GM18867 (cell line): ENCODE measurements around the gene HMGA1.
"Not testable (repeated sequence)": the region's sequence is repeated elsewhere in the genome, so short reads cannot be mapped to it uniquely, and the experiment has no call there.

Experiments
- ATAC-seq: cut with Tn5 transposase; IDR thresholded peaks from one replicate; pipeline ENCODE4 v1.9.1; 2021; ENCODE audit warnings: mild to moderate bottlenecking, moderate library complexity; ENCODE audit not compliant: unreplicated experiment

HMGA1 gene

DNA sequence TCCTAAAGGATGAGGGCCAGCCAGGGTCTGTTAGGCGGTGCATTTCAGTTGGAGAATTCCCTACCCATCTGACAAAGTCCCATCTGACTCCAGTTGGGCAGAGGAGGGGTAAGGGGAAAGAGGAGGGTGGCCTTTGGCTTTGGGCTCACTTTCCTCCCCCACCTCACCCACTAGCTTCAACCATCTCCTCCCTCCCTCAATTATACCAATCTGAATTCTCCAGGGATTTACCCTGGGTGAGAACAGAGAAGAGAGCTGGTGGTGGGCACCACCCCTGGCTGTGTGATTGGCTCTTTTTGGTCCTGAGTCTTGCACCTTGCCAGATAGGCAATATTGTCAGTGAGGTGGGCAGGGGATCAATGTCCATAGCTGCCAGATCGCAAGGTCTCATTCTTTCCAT lies 3.2 kb downstream of the HMGA1 start:
- no peak for ATAC-seq

DNA sequence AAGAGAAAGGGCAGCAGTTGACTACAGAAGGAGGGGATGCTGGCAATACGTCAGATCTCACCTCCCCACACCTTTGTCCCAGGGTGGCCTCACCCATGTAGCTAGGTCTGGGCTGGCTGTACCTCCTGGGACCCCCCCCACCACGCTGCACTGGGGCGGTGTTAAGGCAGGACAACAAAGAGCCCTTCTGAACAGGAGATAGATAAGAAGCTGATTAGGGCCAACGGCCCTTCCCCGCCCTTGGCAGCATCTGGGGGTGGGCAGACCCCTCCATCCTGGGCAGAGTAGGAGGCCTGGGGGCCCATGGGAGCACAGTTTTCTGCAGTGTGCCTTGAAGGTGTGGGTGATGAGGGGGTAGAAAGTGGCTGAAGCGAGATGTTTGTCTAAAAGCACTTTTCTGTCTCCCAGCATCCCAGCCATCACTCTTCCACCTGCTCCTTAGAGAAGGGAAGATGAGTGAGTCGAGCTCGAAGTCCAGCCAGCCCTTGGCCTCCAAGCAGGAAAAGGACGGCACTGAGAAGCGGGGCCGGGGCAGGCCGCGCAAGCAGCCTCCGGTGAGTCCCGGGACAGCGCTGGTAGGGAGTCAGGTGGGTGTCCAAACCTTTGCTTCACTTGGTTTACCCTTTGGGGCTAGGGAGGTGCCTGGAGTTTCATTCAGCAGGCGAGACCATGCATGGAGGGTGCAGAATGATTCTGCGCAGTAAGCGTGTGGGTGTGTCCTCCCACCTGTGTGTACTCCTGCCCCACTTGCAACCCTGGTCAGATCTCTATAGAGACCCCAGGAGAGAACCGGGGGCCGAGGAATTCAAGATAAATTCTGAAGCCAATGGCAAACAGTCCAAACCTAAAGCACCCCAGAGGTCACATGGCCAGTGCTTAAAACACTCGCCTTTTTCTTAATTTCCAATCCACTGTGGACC lies 3.9 kb downstream of the HMGA1 start:
- no peak for ATAC-seq

DNA sequence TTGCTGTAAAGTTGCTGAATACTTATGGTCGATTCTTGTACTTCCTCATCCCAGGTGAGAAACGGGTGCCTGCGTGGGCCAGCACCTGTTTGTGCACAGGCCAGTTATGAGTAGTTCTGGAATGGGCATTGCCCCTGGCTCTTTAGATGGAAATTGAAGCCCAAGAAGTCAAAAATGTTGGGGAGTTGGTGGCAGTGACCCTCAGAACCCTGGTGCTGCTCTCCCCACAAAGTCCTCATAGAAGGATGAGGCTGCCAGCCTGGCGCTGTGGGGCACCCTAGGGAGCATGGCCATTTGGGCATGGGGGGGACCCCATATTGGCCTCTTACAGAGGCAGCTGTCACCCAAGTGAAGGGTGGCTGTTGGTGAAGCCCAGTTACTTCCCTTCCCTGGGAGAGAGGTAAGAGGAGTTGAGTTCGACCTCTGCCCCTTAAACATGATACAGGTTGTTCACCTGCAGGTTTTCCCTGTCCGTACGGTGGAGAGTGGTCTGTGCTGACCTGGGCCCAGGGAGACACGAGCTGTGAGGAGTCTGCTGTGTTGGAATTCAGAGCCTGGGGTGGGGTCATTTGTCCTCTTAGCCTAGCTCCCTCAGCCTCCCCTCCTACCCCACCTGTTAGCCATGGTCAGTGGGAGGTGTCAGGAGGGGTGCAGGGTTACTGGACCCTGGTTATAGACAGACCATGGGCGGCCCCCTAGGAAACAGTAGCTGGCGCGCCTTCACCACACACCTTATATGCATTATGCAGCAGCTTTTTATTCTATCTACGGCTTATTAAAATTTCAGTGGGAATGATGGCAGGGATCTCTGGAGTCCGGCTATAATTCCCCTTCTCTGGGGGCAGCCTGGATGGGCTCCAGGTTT lies 4.9 kb downstream of the HMGA1 start:
- no peak for ATAC-seq

DNA sequence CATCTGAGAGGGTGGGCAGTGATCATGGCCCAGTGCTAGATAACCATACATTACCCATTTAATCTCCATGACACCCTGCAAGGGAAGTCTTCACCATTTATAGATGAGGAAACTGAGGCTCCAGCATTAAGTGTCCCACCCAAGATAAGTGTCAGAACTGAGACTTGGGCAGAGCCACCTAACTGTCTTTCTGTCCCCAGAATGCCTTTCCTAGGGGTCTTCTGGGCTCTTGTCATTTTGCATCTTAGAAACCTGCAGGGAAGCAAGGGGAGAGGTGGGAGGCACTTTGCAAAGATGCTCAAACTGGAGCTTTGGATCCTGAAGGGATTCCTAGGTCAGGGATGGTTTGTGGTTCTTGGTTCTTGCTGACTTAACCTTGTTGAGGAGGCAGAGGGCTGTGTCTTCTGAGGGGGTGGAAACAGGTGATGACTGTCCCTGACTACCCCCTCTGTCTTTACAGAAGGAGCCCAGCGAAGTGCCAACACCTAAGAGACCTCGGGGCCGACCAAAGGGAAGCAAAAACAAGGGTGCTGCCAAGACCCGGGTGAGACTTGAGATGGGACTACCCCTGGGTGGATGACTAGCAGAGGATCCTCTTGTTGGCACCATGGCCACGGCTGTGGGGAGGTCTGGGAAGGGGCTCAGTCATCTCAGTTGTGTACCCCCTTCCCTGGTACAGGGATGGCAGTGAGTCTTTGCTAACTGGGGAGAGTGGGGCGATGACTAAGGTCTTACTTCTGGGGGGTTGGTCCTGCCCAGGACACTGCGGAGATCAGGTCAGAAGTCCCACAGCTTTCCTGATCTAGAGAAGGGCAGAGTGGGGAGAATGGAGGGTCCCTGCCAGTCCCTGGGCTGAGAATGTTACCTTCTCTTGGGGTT lies 5.8 kb downstream of the HMGA1 start:
- ATAC-seq = no peak

DNA sequence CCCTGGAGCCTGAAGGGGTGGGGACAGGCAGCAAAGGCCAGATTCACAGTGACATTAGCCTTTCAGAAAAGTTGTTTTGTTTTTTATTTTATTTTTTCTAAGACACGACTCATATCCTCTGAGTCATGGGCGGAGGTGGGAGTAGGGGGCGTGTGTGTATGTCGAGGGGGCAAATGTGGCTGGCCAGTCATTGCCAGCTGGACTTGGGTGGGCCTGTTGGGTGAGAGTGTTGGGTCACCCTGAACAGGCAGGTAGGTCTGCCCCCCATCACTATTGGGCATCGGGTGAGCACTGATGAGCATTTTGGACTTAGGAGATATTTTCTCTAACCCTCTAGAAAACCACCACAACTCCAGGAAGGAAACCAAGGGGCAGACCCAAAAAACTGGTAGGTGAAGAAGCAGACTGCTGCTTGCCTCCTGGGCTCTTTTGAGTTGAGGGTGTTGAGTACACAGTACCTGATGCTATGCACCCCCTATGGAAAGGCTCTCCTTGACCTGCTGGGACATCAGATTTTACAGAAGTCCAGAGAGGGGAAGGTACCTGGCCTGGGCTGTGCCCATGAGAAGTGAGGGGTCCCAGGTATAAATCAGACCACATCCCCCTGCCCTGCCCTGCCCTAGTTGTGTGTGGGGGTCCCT lies 6.6 kb downstream of the HMGA1 start:
- ATAC-seq = no peak

DNA sequence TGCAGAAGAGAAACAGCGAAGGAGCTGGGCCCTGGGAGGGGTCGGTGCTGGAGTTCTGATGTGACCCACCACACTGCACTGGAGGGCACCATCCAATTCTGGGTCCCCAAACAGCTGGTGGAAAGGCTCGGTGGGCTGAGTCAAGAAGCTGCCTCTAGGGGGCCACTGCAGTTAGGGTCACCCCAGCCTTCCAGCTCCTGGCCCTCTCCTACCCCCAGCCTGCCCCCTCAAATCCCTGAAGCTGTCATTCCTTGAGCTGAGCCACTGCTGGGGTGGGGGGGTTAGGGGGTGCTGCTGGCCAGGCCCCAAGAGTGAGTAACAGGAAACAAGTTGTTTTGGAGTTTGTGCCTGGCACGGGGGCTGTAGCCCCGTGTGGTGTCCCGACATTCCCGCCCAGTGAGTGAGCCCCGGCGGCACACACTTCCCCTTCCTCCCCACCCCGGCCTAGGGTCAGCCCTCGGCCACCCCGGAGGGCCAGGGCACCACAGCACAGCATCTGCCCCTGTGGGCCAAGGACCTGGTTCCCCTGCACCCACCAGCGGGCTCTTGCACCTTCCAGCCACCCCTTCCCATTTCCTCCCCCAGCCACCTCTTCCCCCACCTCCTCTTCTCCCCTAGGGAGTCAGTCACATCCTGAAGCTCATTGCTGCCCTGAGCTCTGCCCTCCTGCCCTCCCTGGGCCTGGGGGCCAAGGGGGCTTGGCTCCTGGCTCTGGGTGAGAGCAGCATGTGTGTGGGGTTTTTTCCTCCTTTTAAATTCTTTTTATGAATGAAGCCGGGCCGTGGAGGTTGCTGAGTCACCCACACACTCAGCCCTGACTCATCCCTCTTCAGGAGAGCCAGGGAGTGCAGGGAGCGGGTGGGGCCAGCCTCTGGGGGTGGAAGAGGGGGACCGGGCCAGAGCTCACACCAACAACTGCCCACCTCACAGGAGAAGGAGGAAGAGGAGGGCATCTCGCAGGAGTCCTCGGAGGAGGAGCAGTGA lies 7.5 kb downstream of the HMGA1 start:
- no peak for ATAC-seq

DNA sequence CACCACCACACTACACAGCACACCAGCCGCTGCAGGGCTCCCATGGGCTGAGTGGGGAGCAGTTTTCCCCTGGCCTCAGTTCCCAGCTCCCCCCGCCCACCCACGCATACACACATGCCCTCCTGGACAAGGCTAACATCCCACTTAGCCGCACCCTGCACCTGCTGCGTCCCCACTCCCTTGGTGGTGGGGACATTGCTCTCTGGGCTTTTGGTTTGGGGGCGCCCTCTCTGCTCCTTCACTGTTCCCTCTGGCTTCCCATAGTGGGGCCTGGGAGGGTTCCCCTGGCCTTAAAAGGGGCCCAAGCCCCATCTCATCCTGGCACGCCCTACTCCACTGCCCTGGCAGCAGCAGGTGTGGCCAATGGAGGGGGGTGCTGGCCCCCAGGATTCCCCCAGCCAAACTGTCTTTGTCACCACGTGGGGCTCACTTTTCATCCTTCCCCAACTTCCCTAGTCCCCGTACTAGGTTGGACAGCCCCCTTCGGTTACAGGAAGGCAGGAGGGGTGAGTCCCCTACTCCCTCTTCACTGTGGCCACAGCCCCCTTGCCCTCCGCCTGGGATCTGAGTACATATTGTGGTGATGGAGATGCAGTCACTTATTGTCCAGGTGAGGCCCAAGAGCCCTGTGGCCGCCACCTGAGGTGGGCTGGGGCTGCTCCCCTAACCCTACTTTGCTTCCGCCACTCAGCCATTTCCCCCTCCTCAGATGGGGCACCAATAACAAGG lies 8.5 kb downstream of the HMGA1 start:
- not testable (repeated sequence) for ATAC-seq

DNA sequence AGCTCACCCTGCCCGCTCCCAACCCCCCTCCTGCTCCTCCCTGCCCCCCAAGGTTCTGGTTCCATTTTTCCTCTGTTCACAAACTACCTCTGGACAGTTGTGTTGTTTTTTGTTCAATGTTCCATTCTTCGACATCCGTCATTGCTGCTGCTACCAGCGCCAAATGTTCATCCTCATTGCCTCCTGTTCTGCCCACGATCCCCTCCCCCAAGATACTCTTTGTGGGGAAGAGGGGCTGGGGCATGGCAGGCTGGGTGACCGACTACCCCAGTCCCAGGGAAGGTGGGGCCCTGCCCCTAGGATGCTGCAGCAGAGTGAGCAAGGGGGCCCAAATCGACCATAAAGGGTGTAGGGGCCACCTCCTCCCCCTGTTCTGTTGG lies 9.1 kb downstream of the HMGA1 start:
- ATAC-seq = not testable (repeated sequence)

DNA sequence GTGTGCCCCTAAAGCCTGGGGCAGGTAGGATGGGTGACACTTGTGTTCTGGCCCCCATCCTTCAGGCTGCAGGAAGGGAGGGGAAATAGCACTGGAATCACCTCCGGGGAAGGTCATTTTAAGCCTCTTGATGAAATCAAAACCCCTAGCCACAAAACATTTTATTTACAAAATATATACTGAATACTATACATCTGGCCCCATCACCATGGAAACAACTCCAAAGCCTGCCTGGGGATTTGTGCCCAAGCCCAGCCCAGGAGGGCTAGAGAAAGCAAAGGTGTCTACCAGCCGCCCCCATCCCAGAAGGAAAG lies 9.5 kb downstream of the HMGA1 start:
- ATAC-seq = no peak

DNA sequence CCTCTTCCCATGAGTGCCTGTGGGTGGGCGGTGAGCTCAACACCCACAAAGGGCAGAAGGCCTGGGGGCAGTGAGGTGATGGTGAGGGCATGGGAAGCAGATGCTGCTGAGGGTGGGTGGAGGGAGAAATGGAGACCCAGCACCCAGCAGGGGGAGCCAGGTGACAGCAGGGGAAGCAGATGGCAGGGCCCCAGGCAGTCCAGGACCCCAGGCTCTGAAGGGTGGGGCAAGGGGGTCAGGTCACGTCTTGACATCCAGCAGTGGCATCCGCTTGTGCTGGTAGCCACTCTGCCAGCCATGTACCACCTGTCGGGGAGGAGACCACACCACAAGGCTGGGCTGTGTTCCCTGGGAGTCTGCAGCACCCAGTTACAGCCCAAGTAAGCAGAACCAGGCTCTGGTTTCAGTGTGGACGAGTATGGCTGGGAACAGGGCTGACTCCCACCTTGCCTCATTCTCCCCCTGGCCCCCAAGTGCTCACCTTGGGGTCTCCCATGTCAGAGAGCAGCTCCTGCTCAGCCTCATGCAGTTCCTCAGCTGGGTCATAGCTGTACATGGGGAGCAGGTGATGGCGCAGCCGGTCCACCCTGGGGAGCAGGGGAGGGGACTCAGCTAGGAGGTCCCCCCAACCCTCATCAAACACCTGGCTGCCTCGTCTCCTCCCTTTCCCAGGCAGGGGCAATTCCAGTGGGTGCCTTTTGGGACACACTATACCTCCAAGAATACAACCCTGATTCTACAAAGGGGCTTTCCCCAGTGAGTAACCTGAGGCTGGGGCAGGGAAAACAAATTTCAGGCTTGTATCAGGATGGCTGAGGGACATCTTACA lies 10.1 kb downstream of the HMGA1 start:
- no peak for ATAC-seq

DNA sequence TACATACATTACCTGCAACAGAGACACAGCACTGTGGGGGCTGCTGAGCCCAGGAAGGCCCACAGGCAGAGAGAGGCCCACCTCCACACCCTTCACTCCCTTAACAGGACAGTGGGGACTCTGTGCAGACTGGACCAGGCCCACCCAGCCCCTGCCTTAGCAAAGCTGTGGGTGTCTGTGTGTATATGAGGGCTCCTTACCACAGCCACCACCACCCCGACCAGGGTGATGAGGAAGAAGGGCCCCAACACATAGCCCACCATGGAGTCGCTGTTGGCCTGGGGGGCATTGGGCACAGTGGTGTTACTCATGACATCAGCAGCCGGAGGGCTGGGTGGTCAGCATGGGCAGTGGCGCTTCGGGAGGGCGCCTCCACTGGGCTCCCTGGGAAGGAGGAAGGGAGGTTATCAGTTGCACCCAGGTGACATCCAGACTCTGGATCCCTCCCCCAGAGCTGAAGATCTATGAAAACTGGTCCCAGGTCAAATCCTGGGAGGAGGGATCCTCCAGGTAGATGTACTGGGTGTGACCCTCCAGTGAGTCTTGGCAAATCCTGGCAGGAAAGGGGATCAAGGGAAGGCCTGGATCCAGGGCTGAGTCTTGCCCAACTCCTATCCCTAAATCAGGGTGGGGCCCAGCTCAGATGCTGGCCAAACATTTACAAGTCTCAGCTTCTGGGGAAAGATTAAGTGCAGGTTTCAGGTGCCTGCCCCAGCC lies 11.0 kb downstream of the HMGA1 start:
- no peak for ATAC-seq

DNA sequence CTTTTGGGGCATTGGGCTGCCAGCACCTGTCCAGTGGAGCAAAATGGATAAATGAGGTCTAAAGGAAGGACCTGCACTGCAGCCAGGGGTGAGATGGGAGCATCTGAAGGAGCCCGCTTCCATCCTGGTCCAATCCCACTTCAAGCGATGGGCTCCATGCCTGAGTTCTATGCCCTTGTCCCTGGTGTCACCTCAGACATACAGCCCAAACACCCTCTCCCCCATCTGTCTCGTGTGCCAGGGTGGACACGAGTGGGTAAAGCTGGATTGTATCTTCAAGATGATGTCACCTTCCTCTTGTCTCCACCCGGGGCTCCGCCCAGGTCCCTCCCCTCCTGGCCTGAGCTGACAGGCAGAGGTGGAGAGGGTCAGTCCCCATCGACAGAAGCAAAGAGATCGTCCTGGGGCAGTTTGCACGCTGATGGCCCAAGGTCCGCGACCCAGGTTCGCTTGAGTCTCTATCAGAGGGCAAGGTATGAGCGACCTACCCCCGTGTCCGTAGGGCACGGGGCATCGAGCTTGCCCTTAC lies 11.6 kb downstream of the HMGA1 start:
- peak; percentile 23 for ATAC-seq

DNA sequence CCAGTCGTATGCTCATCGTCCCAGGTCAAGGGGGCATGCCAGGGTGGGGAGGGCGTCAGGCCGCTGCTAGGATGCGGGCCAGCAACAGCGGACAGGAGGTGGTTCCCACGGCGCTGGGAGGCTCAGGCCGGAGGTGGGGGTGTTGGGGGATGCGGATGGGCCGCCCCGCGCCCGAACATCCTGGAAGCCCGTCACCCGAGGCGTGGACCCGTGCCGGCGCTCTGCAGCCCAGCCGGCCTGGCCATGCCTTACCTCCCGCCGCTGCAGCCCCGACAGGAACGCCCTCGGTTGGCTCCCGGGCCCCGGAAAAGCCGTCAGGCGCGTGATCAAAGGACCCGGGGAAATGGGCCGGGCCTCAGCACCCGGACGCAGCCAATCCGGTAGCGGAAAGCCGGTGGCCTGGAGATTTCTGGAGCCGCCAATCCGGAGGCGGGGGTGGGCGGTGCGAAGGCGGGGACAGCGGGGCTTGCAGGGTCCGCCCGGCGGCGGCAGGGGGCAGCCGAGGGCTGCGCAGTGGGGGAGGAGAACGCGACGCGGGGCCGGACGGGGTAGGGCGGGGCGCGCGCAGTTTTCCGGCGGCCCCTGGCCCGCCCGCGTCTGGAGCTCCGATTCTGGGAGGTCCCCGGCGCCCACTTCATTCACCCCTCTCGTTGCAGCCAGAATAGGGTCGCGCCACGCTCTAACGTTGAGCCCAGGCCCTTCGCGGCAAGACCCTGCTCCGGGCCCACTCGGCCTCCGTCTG lies 12.2 kb downstream of the HMGA1 start, which contains the start of gene SMIM29:
SMIM29 (minus strand) TSS at position 280 of the 742 bp plus-strand sequence. CDS start 1,215 bp downstream, outside the sequence.
- ATAC-seq = peak; percentile 80

DNA sequence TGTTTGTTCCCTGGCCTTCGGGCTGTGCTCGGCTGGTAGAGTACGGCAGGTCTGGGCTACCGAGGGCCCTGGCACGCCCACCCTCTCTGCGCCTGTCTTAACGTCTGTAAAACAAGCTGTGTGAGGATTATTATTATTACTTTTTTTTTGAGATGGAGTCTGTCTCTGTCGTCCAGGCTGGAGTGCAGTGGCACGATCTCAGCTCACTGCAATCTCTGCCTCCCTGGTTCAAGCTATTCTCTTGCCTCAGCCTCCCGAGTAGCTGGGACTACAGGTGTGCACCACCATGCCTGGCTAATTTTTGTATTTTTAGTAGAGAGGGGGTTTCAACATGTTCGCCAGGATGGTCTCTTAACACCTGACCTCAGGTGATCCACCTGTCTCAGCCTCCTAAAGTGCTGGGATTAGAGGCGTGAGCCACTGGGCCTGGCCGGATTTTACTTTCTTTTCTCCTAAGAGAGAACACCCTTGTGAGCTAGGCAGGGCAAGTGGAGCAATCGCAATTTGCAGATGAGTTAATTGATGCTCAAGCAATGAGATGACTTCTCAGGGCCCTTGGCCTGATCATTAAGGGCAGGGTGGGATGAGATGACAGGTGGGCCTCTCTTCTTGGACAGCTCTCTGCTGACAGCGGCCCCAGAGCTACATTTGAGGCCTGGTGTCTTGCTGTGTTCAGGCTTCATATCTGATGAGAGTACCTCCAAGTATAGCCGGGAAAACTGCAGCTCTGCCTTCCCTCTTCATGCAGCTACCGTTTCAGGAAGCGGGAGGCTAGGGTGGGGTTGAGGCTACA lies 13.0 kb downstream of the HMGA1 start:
- ATAC-seq = peak; percentile 30

DNA sequence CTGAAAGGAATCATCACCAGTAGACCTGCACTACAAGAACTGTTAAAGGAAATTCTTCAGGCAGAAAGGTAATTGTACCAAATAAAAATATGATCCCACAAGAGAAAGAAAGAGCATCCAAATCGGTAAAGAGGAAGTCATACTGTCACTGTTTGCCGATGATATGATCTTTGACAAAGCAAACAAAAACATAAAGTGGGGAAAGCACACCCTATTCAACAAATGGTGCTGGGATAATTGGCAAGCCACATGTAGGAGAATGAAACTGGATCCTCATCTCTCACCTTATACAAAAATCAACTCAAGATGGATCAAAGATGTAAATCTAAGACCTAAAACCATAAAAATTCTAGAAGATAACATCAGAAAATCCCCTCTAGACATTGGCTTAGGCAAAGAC lies 15.7 kb downstream of the HMGA1 start:
- ATAC-seq = not testable (repeated sequence)
